Measurements from ENCODE around the gene ADH7.

DNA sequence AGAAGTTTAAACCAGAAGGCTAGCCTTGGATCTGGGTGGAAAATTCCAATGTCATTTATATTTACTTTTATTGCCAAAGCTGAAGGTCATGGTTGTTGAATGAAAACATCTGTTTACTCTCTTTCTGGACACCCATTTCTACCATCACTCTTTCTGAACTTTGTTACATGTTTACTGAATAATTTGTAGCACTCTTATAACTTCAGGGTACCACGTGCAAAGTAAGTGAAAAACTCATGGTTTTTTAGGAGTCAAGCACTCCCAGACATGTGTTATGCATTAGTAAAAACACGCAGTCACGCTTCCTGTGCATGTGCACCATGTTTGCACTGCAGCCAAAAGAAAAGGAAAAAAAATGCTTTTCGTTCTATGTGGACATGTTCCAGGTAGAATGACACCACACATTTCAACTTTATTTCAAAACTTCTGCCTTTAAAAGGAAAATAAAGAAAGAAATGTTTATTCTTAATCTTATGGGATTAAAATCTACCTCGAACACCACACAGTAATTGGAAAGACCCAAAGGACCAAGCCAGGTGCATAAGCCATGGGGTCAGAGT, 51.2 kb downstream of the ADH7 start:
- TF ChIP-seq, protein P1, sequence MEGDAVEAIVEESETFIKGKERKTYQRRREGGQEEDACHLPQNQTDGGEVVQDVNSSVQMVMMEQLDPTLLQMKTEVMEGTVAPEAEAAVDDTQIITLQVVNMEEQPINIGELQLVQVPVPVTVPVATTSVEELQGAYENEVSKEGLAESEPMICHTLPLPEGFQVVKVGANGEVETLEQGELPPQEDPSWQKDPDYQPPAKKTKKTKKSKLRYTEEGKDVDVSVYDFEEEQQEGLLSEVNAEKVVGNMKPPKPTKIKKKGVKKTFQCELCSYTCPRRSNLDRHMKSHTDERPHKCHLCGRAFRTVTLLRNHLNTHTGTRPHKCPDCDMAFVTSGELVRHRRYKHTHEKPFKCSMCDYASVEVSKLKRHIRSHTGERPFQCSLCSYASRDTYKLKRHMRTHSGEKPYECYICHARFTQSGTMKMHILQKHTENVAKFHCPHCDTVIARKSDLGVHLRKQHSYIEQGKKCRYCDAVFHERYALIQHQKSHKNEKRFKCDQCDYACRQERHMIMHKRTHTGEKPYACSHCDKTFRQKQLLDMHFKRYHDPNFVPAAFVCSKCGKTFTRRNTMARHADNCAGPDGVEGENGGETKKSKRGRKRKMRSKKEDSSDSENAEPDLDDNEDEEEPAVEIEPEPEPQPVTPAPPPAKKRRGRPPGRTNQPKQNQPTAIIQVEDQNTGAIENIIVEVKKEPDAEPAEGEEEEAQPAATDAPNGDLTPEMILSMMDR (IDR thresholded peaks at IDR 0.05): no peak
- TF ChIP-seq POLR2A (IDR thresholded peaks at IDR 0.05): no peak

All from esophagus squamous epithelium (tissue), 4 donors.